HG03139 (cell line): Measurements from ENCODE around the gene KDM2B.

Experiments
- ATAC-seq: cut with Tn5 transposase; IDR thresholded peaks from one replicate; pipeline ENCODE4 v1.9.1; 2021; ENCODE audit not compliant: unreplicated experiment

KDM2B gene

GRCh38 chr12:121580959-121581685, at the start of gene KDM2B:
Gene KDM2B, minus strand, starts transcription at chr12:121581023. Its CDS starts 112 bp downstream, at chr12:121580911.
- ATAC-seq: no peak

GRCh38 chr12:121628536-121628935, 47.7 kb upstream of the KDM2B start:
- no peak for ATAC-seq

GRCh38 chr12:121628037-121628436, 47.2 kb upstream of the KDM2B start:
- no peak for ATAC-seq

- ATAC-seq: peak; percentile 22
These were observed 46.2 kb upstream of the KDM2B start for GRCh38 chr12:121626853-121627640.

- peak; percentile 70 for ATAC-seq
These were observed 45.4 kb upstream of the KDM2B start, which contains the start of gene ORAI1 for GRCh38 chr12:121626087-121626852. Gene ORAI1, plus strand, starts transcription at chr12:121626530.

- no peak for ATAC-seq
These were observed 39.6 kb upstream of the KDM2B start for GRCh38 chr12:121620333-121620891.

GRCh38 chr12:121618659-121619233, 37.9 kb upstream of the KDM2B start:
- ATAC-seq: no peak

GRCh38 chr12:121614872-121615467, 34.1 kb upstream of the KDM2B start:
- no peak for ATAC-seq

- no peak for ATAC-seq
These were observed 32.6 kb upstream of the KDM2B start for GRCh38 chr12:121613462-121613861.

- ATAC-seq: no peak
These were observed 30.5 kb upstream of the KDM2B start for GRCh38 chr12:121611306-121611705.

- ATAC-seq: no peak
These were observed 29.7 kb upstream of the KDM2B start for GRCh38 chr12:121610239-121611149.

GRCh38 chr12:121608301-121608700, 27.5 kb upstream of the KDM2B start:
- ATAC-seq: no peak

GRCh38 chr12:121603581-121603980, 22.8 kb upstream of the KDM2B start:
- no peak for ATAC-seq

GRCh38 chr12:121602766-121603165, 21.9 kb upstream of the KDM2B start:
- no peak for ATAC-seq

GRCh38 chr12:121600702-121601336, 20.0 kb upstream of the KDM2B start:
- no peak for ATAC-seq

- ATAC-seq: no peak
These were observed 15.7 kb upstream of the KDM2B start for GRCh38 chr12:121596526-121596925.

GRCh38 chr12:121595520-121595919, 14.7 kb upstream of the KDM2B start:
- no peak for ATAC-seq

GRCh38 chr12:121592320-121592719, 11.5 kb upstream of the KDM2B start:
- no peak for ATAC-seq
